ENCODE measurements around the gene GABPB2. TPM values are rescaled to one million over a fixed set of nuclear protein-coding genes. Genes with fewer than 3 reads are reported as not detected.

GABPB2 gene
- total RNA-seq, 1 experiment from 2014 or later, result 8.1 TPM

DNA sequence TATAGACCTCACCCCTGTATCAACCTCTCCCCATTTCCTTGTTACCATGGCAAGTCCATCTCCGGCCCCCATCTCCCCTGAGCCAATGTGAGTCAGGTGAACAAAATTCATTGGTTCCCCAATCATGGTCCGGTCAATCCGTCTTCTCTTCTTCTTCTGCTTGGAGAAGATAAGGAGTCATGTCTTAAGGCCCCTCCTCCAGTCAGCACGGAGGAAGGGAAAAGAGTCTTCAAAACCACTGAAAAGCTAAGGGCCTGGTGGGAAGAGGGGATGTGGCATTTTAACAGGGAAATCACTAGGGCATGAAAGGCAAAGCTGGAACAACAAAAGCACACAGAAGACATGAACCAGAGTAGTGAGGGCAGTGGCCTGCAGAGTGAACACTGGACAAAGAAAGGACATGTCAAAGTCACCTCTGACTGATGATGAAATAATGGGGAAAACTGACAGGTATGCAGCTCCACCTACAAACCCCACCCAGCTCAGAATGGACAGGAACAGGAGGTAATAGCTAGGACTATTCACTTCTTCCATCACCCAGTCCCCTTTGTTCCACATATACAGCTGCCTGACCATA, 15.5 kb upstream of the GABPB2 start:
- in situ Hi-C loops (cut with HindIII; ENCODE audit: low pct_unique_long_range_greater_than_20kb, low sequenced_read_pairs), result no loop called here

DNA sequence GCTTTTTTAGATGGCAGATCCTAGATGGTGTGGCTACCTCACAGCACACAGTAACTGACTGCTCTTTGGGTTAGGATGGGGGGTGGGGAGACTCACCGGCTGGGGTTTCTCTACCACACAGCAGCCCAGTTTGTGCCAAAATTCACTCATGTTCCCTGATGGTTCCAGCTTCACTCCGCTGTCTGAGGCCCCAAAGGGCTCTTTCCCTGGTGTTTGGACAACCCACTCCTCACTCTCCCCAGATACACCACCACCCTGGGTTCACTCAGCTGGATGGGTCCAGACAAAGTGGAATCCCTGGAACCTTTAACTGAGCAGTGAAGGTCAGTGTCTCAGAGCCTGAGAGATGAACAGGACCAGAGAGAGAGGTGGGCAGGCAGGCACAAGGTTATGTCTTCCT, 15.0 kb upstream of the GABPB2 start:
- intact Hi-C loops (cut with micrococcal nuclease; ENCODE audit: unreplicated experiment), result no loop called here
- TF ChIP-seq POLR2AphosphoS5 (IDR thresholded peaks at IDR 0.05; ENCODE audit: low read depth, low read length) (no peak), TCF7L2 (IDR thresholded peaks at IDR 0.05; ENCODE audit: low read depth, low read length) (no peak), SIN3A (IDR thresholded peaks at IDR 0.05; ENCODE audit: borderline replicate concordance, insufficient read depth, low read depth, low read length) (no peak)
- TF ChIP-seq, protein P1, sequence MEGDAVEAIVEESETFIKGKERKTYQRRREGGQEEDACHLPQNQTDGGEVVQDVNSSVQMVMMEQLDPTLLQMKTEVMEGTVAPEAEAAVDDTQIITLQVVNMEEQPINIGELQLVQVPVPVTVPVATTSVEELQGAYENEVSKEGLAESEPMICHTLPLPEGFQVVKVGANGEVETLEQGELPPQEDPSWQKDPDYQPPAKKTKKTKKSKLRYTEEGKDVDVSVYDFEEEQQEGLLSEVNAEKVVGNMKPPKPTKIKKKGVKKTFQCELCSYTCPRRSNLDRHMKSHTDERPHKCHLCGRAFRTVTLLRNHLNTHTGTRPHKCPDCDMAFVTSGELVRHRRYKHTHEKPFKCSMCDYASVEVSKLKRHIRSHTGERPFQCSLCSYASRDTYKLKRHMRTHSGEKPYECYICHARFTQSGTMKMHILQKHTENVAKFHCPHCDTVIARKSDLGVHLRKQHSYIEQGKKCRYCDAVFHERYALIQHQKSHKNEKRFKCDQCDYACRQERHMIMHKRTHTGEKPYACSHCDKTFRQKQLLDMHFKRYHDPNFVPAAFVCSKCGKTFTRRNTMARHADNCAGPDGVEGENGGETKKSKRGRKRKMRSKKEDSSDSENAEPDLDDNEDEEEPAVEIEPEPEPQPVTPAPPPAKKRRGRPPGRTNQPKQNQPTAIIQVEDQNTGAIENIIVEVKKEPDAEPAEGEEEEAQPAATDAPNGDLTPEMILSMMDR (IDR thresholded peaks at IDR 0.05), result no peak
- TF ChIP-seq, protein P2, sequence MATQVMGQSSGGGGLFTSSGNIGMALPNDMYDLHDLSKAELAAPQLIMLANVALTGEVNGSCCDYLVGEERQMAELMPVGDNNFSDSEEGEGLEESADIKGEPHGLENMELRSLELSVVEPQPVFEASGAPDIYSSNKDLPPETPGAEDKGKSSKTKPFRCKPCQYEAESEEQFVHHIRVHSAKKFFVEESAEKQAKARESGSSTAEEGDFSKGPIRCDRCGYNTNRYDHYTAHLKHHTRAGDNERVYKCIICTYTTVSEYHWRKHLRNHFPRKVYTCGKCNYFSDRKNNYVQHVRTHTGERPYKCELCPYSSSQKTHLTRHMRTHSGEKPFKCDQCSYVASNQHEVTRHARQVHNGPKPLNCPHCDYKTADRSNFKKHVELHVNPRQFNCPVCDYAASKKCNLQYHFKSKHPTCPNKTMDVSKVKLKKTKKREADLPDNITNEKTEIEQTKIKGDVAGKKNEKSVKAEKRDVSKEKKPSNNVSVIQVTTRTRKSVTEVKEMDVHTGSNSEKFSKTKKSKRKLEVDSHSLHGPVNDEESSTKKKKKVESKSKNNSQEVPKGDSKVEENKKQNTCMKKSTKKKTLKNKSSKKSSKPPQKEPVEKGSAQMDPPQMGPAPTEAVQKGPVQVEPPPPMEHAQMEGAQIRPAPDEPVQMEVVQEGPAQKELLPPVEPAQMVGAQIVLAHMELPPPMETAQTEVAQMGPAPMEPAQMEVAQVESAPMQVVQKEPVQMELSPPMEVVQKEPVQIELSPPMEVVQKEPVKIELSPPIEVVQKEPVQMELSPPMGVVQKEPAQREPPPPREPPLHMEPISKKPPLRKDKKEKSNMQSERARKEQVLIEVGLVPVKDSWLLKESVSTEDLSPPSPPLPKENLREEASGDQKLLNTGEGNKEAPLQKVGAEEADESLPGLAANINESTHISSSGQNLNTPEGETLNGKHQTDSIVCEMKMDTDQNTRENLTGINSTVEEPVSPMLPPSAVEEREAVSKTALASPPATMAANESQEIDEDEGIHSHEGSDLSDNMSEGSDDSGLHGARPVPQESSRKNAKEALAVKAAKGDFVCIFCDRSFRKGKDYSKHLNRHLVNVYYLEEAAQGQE (IDR thresholded peaks at IDR 0.05; ENCODE audit: insufficient read depth in 1 of 2, low read depth in 2 of 2, low read length in 1 of 2), result no peak
- H3K9me3 ChIP-seq (ENCODE audit: control insufficient read depth, insufficient read depth, low read depth, low read length), result no peaks in the 10 kb centered on the region
- H3K4me3 ChIP-seq (ENCODE audit: low read depth in 2 of 2, low read length in 2 of 2), result no peak overlapping the region
- peaks cover 21% of the 10 kb centered on the region for H3K36me3 ChIP-seq (ENCODE audit: control insufficient read depth, insufficient read depth, low read length)
- DNase-seq (ENCODE audit: low read depth, low spot score), result no peak
- H3K27ac ChIP-seq (ENCODE audit: low read length), result peak overlapping the region; percentile 45; the same call in 1 of the 2 replicates
- ATAC-seq, result no peak
- peaks cover 21% of the 10 kb centered on the region for H3K4me1 ChIP-seq (ENCODE audit: control insufficient read depth, insufficient read depth, low read length)
- CTCF ChIA-PET, result no interaction called here
- BruUV-seq (replicated peaks), result no TSS peak
- in situ Hi-C loops (cut with HindIII; ENCODE audit: low pct_unique_long_range_greater_than_20kb, low sequenced_read_pairs), result no loop called here
- H3K27me3 ChIP-seq (ENCODE audit: control insufficient read depth, insufficient read depth, low read length), result no peaks in the 10 kb centered on the region
- POLR2A ChIA-PET, result no interaction called here

More for the DNA sequence above, 15.5 kb upstream of the GABPB2 start:
- CTCF ChIA-PET, result no interaction called here
- Histone ChIP-seq H3K27ac (ENCODE audit: low read length) (no peak overlapping the region; the same call in 1 of the 2 replicates), H3K4me3 (ENCODE audit: low read depth in 2 of 2, low read length in 2 of 2) (no peak overlapping the region), H3K4me1 (ENCODE audit: control insufficient read depth, insufficient read depth, low read length) (peaks cover 21% of the 10 kb centered on the region), H3K9me3 (ENCODE audit: control insufficient read depth, insufficient read depth, low read depth, low read length) (no peaks in the 10 kb centered on the region), H3K36me3 (ENCODE audit: control insufficient read depth, insufficient read depth, low read length) (peaks cover 21% of the 10 kb centered on the region), H3K27me3 (ENCODE audit: control insufficient read depth, insufficient read depth, low read length) (no peaks in the 10 kb centered on the region)
- DNase-seq (ENCODE audit: low read depth, low spot score), result no peak
- POLR2A ChIA-PET, result no interaction called here
- BruUV-seq (replicated peaks), result no TSS peak
- no peak for TF ChIP-seq POLR2AphosphoS5 (IDR thresholded peaks at IDR 0.05; ENCODE audit: low read depth, low read length)
- intact Hi-C loops (cut with micrococcal nuclease; ENCODE audit: unreplicated experiment), result no loop called here
- ATAC-seq, result no peak

DNA sequence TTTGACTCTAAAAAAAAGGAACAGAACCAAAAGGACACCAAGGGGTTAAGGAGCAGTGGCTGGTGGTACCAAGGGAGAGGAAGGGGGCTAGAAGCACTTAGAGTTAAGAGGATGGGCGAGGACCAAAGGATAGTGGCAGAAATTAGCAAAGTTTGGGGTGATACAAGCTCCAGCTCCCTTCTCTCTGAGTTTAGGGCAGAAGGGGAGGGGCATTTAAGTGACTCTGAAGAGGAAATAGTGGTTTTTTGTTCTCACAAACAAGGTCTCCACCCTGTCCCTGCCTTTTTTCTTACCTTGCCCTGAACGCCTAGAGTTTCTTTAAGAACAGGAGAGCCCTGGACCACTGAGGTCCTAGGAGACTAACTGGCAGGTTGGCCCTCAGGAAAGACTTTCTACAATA, 14.4 kb upstream of the GABPB2 start:
- no peak for ATAC-seq
- peak overlapping the region; percentile 45; the same call in 1 of the 2 replicates for H3K27ac ChIP-seq (ENCODE audit: low read length)
- intact Hi-C loops (cut with micrococcal nuclease; ENCODE audit: unreplicated experiment) (no loop called here), in situ Hi-C loops (cut with HindIII; ENCODE audit: low pct_unique_long_range_greater_than_20kb, low sequenced_read_pairs) (no loop called here)
- TF ChIP-seq, protein P2 (IDR thresholded peaks at IDR 0.05; ENCODE audit: insufficient read depth in 1 of 2, low read depth in 2 of 2, low read length in 1 of 2), result no peak
- TF ChIP-seq SIN3A (IDR thresholded peaks at IDR 0.05; ENCODE audit: borderline replicate concordance, insufficient read depth, low read depth, low read length) (no peak), POLR2AphosphoS5 (IDR thresholded peaks at IDR 0.05; ENCODE audit: low read depth, low read length) (no peak), TCF7L2 (IDR thresholded peaks at IDR 0.05; ENCODE audit: low read depth, low read length) (no peak)
- TF ChIP-seq, protein P1 (IDR thresholded peaks at IDR 0.05), result no peak
- no peaks in the 10 kb centered on the region for H3K9me3 ChIP-seq (ENCODE audit: control insufficient read depth, insufficient read depth, low read depth, low read length)
- POLR2A ChIA-PET, result no interaction called here
- no peaks in the 10 kb centered on the region for H3K27me3 ChIP-seq (ENCODE audit: control insufficient read depth, insufficient read depth, low read length)
- CTCF ChIA-PET, result no interaction called here
- H3K4me3 ChIP-seq (ENCODE audit: low read depth in 2 of 2, low read length in 2 of 2), result no peak overlapping the region
- H3K4me1 ChIP-seq (ENCODE audit: control insufficient read depth, insufficient read depth, low read length), result peaks cover 21% of the 10 kb centered on the region
- no TSS peak for BruUV-seq (replicated peaks)
- H3K36me3 ChIP-seq (ENCODE audit: control insufficient read depth, insufficient read depth, low read length), result peaks cover 21% of the 10 kb centered on the region
- no peak for DNase-seq (ENCODE audit: low read depth, low spot score)

All from Panc1 (cell line).